HCT116 (cell line): ENCODE measurements around the gene SPIN1. TPM values are rescaled to one million over a fixed set of nuclear protein-coding genes. Genes with fewer than 3 reads are reported as not detected.

Experiments
- ATAC-seq: fragments of 200-7000 bp; cut with Tn5 transposase; 2 replicates; pipeline ENCODE4 v1.9.1; 2020; ENCODE audit warnings: mild to moderate bottlenecking, moderate library complexity
- BruUV-seq: library from RNA; stranded (reverse); fragments of 400-500 nt; replicated peaks from 2 replicates; lab custom pipeline; 2021; lab: Mats Ljungman, UMichigan
- CTCF ChIA-PET: fragments of 300-600 bp; sonication (Branson Sonifier 250); formaldehyde crosslinking; loops from one replicate; lab custom pipeline; 2021; ENCODE audit warnings: antibody characterized with exemption; lab: Charles Lee
- POLR2A ChIA-PET: fragments of 300-600, 350-600 bp; sonication (Branson Sonifier 250); formaldehyde crosslinking; loops from one replicate; lab custom pipeline; 2021; ENCODE audit warnings: antibody characterized with exemption; lab: Charles Lee
- RAD21 ChIA-PET, 2 experiments: fragments of 300-600 bp; sonication (Branson Sonifier 250); formaldehyde crosslinking; loops; one replicate each; lab custom pipeline; 2023; ENCODE audit warnings: low total read pairs in 2 of 2; ENCODE audit not compliant: uncharacterized antibody in 2 of 2, unreplicated experiment in 2 of 2, low non-redundant PET in 1 of 2; lab: Charles Lee
- DNase-seq: peaks from one replicate; pipeline ENCODE4 v3.0.0-alpha.2; 2010; ENCODE audit warnings: low read depth, low spot score
- H2AFZ ChIP-seq: fragments of 200-600 bp; shearing (Covaris generic), sonication (generic); 2 replicates; pipeline ENCODE4 v1.6.1; 2017; ENCODE audit warnings: low read depth, mixed run types, mixed read lengths, antibody characterized with exemption, low read length; ENCODE audit not compliant: poor library complexity, severe bottlenecking
- H3K27ac ChIP-seq: 2 replicates; pipeline ENCODE4 v1.5.1; 2012; ENCODE audit warnings: low read depth, low read length
- H3K27me3 ChIP-seq: fragments of 200-600 bp; sonication (generic); 2 replicates; pipeline ENCODE4 v1.6.1; 2016; ENCODE audit warnings: mixed run types, low read length, mixed read lengths; ENCODE audit not compliant: insufficient read depth
- H3K36me3 ChIP-seq, 2 experiments: fragments of 200-500 bp in 1 of 2; fragments of 200-600 bp in 1 of 2; sonication (Bioruptor generic) in 1 of 2; sonication (generic) in 1 of 2; 2 replicates each; pipeline versions ENCODE4 v1.5.1 to v1.6.1; 2014 to 2016; ENCODE audit warnings: low read length in 2 of 2, inconsistent platforms in 1 of 2, mixed read lengths in 1 of 2, mixed run types in 1 of 2; ENCODE audit not compliant: insufficient read depth in 2 of 2, control insufficient read depth in 1 of 2
- H3K4me1 ChIP-seq, 2 experiments: fragments of 200-600 bp in 1 of 2; sonication (generic) in 1 of 2; 2 replicates each; pipeline versions ENCODE4 v1.5.1 to v1.6.1; 2012 to 2017; ENCODE audit warnings: low read length in 2 of 2, inconsistent platforms in 1 of 2, mild to moderate bottlenecking in 1 of 2, mixed read lengths in 1 of 2, mixed run types in 1 of 2, moderate library complexity in 1 of 2; ENCODE audit not compliant: insufficient read depth in 2 of 2, control insufficient read depth in 1 of 2
- H3K4me2 ChIP-seq: fragments of 200-600 bp; sonication (generic); 2 replicates; pipeline ENCODE4 v1.6.1; 2017; ENCODE audit warnings: mixed run types, low read length, mixed read lengths
- H3K4me3 ChIP-seq, 2 experiments: fragments of 200-600 bp in 1 of 2; sonication (generic) in 1 of 2; replicated peaks in 1 of 2; 2 replicates each; pipeline ENCODE4 v1.5.1; 2011 to 2016; ENCODE audit warnings: low read length in 2 of 2, control low read depth in 1 of 2, low read depth in 1 of 2, mild to moderate bottlenecking in 1 of 2, mixed read lengths in 1 of 2, mixed run types in 1 of 2
- H3K79me2 ChIP-seq: fragments of 200-600 bp; sonication (generic); 2 replicates; pipeline ENCODE4 v1.6.1; 2017; ENCODE audit warnings: mild to moderate bottlenecking, mixed run types, low read length, moderate library complexity, mixed read lengths; ENCODE audit not compliant: insufficient read depth
- H3K9ac ChIP-seq: fragments of 200-600 bp; sonication (generic); 2 replicates; pipeline ENCODE4 v1.6.1; 2016; ENCODE audit warnings: low read length, mixed read lengths
- H3K9me2 ChIP-seq: fragments of 200-600 bp; sonication (generic), shearing (Covaris generic); 2 replicates; pipeline ENCODE4 v1.6.1; 2017; ENCODE audit warnings: mixed run types, mild to moderate bottlenecking, moderate library complexity; ENCODE audit not compliant: insufficient read depth
- H3K9me3 ChIP-seq, 2 experiments: fragments of 200-500 bp in 1 of 2; fragments of 200-600 bp in 1 of 2; sonication (Bioruptor generic) in 1 of 2; sonication (generic) in 1 of 2; 2 replicates each; pipeline ENCODE4 v1.6.1; 2014 to 2017; ENCODE audit warnings: low read length in 2 of 2, mixed read lengths in 2 of 2, inconsistent platforms in 1 of 2, low read depth in 1 of 2, mild to moderate bottlenecking in 1 of 2, mixed run types in 1 of 2, moderate library complexity in 1 of 2; ENCODE audit not compliant: control insufficient read depth in 1 of 2, insufficient read depth in 1 of 2
- H4K20me1 ChIP-seq: fragments of 200-600 bp; sonication (generic), shearing (Covaris generic); 2 replicates; pipeline ENCODE4 v1.6.1; 2017; ENCODE audit warnings: mixed run types, mild to moderate bottlenecking, moderate library complexity; ENCODE audit not compliant: insufficient read depth
- CBX3 ChIP-seq: IDR thresholded peaks from 2 replicates; pipeline ENCODE4 v1.6.1; 2012; ENCODE audit warnings: low read depth
- CTCF ChIP-seq, 3 experiments: fragments of 200-600 bp in 1 of 3; sonication (generic) in 1 of 3; IDR thresholded peaks in 2 of 3; conservative IDR thresholded peaks in 1 of 3; 2 replicates each; pipeline ENCODE4 v1.5.1; 2012 to 2017; ENCODE audit warnings: low read depth in 2 of 3, low read length in 2 of 3, antibody characterized with exemption in 1 of 3, borderline replicate concordance in 1 of 3, control low read depth in 1 of 3, mild to moderate bottlenecking in 1 of 3, mixed read lengths in 1 of 3, mixed run types in 1 of 3, moderate library complexity in 1 of 3; ENCODE audit not compliant: insufficient read depth in 1 of 3
- EZH2phosphoT487 ChIP-seq: fragments of 200-600 bp; IDR thresholded peaks from 2 replicates; pipeline ENCODE4 v1.6.1; 2018; ENCODE audit warnings: antibody characterized with exemption, borderline replicate concordance
- FOSL1 ChIP-seq: IDR thresholded peaks from 2 replicates; pipeline ENCODE4 v1.6.1; 2012; ENCODE audit warnings: low read depth
- JUND ChIP-seq: IDR thresholded peaks from 2 replicates; pipeline ENCODE4 v1.6.1; 2012
- MAX ChIP-seq: IDR thresholded peaks from 2 replicates; pipeline ENCODE4 v1.6.1; 2012
- RAD21 ChIP-seq: IDR thresholded peaks from 2 replicates; pipeline ENCODE4 v1.6.1; 2012; ENCODE audit warnings: low read depth, mild to moderate bottlenecking
- ZBTB33 ChIP-seq: IDR thresholded peaks from 2 replicates; pipeline ENCODE4 v1.6.1; 2011; ENCODE audit warnings: mild to moderate bottlenecking, low read length, moderate library complexity; ENCODE audit not compliant: insufficient replicate concordance; ENCODE audit errors: extremely low read depth
- ZFX ChIP-seq: fragments of 450-650 bp; IDR thresholded peaks from 2 replicates; pipeline ENCODE4 v1.6.1; 2017
- intact Hi-C: fragments of 100-400 bp; cut with micrococcal nuclease; formaldehyde crosslinking; loops from 2 replicates; pipeline ENCODE4 v1.10.0; 2022
- total RNA-seq: library from RNA; stranded (reverse); gene quantifications from one replicate; pipeline ENCODE4 v1.2.1, GENCODE V29; 2021; ENCODE audit not compliant: unreplicated experiment

Gene SPIN1
- total RNA-seq, 1 experiment from 2014 or later: 74.0 TPM

- BruUV-seq: no TSS peak
- Histone ChIP-seq H3K27me3 (no peaks in the 10 kb centered on the region), H3K79me2 (no peaks in the 10 kb centered on the region), H3K27ac (no peak overlapping the region), H3K9me3 (no peaks in the 10 kb centered on the region; a peak in 1 of 4 replicates), H4K20me1 (no peaks in the 10 kb centered on the region), H3K4me1 (peaks cover 0 to 4% of the 10 kb centered on the region in 2 experiments; a peak in 1 of 4 replicates), H3K9me2 (no peaks in the 10 kb centered on the region), H3K36me3 (no peaks in the 10 kb centered on the region), H3K4me2 (no peak overlapping the region), H3K4me3 (no peak overlapping the region), H3K9ac (no peak overlapping the region), H2AFZ (no peak overlapping the region)
- ChIA-PET POLR2A (no interaction called here), RAD21 (no interaction called here), CTCF (no interaction called here)
- DNase-seq (no peak), ATAC-seq (no peak)
- no peak for TF ChIP-seq JUND
- no peak for TF ChIP-seq EZH2phosphoT487
- TF ChIP-seq RAD21: no peak
- TF ChIP-seq FOSL1: no peak
- no peak for TF ChIP-seq CBX3
- no peak for TF ChIP-seq ZBTB33
- no peak for TF ChIP-seq MAX
- no peak for TF ChIP-seq ZFX
- TF ChIP-seq CTCF (IDR thresholded peaks at IDR 0.05 in 2 of 3, conservative IDR thresholded peaks at IDR 0.05 in 1 of 3; ENCODE audit: borderline replicate concordance in 1 of 3, insufficient read depth in 1 of 3, low read depth in 2 of 3, low read length in 2 of 3): no peak
- intact Hi-C loops: no loop called here
Observed at GRCh38 chr9:88364706-88365105, 23.5 kb upstream of the SPIN1 start.
